NCI-H524 treated with DMSO at 0.1 percent for 48 hours (cell line): ENCODE data around the gene DYSF.

Experiments
- DNase-seq: peaks from one replicate; lab custom pipeline; 2025; lab: John Stamatoyannopoulos, UW

Gene DYSF

DNA sequence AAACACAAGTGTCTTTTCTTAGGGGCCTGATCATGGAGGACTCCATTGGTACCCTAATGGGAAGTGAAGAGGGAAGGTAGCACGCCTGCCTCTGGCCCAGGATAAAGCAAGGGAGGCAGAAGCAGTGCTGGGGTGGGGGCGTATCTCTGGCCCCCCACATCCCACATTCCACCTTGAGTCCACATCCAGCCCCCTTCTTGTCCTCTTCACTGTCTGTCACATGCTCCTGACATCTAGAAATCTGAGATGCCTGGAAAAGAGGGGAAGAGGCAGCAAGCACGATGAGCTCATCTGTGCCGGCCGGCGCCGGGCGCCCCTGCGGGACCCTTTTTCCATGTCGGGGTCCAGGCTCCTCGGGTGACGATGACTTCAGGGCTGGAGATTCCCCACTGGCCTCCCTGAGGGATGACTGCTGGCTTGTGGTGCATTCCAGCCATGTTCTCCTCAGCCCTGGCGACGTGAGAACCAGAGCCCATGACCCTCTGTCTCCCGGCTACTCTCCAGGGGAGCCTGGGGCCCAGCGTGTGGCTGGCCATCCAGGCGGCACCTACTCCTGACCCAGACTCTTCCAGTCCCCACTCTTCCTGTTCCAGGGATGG is 277.5 kb downstream of the DYSF start:
- DNase-seq, result no peak

- DNase-seq, result no peak
Observed at GRCh38 chr2:71734620-71735019, 281.3 kb downstream of the DYSF start.

DNA sequence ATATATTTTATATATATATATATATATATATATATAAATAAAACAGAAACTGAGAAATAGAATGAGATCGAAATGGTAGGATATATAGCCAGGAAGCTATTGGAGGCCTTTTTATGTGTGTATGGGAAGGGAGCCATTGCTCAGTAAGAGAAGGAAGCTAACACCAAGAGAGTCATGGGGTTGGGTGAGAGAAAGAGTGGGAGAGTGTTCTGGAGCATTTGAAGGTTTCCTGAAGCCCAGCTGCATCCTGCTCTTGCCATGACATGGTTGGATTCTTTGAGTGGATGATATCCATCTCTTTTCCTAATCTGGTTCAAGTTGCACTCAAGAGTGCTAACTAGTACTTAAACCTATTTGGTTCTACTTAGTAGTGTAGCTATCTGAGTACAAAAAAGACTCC is 282.3 kb downstream of the DYSF start:
- no peak for DNase-seq
